Right kidney (tissue), 1 donor: Measurements from ENCODE around the gene XDH.

Experiments
- DNase-seq: peaks from one replicate; pipeline ENCODE4 v3.0.0-alpha.2; 2016

XDH gene

GRCh38 chr2:31365348-31365747 is 49.2 kb downstream of the XDH start:
- DNase-seq: no peak

- no peak for DNase-seq
These were observed 50.4 kb downstream of the XDH start for GRCh38 chr2:31363956-31364750.

- DNase-seq: no peak
These were observed 52.0 kb downstream of the XDH start for GRCh38 chr2:31362581-31362980.

- DNase-seq: no peak
These were observed 55.3 kb downstream of the XDH start for GRCh38 chr2:31359229-31359628.

- DNase-seq: no peak
These were observed 59.7 kb downstream of the XDH start for GRCh38 chr2:31354837-31355236.

- no peak for DNase-seq
These were observed 61.4 kb downstream of the XDH start for GRCh38 chr2:31353179-31353578.

GRCh38 chr2:31349684-31350083 is 64.9 kb downstream of the XDH start:
- DNase-seq: no peak

GRCh38 chr2:31349160-31349559 is 65.4 kb downstream of the XDH start:
- no peak for DNase-seq

- DNase-seq: no peak
These were observed 65.9 kb downstream of the XDH start for GRCh38 chr2:31348618-31349017.

GRCh38 chr2:31347750-31348149 is 66.8 kb downstream of the XDH start:
- DNase-seq: no peak

- no peak for DNase-seq
These were observed 67.2 kb downstream of the XDH start for GRCh38 chr2:31347319-31347718.

- no peak for DNase-seq
These were observed 70.1 kb downstream of the XDH start for GRCh38 chr2:31344447-31344846.

- DNase-seq: no peak
These were observed 73.2 kb downstream of the XDH start for GRCh38 chr2:31341351-31341750.

GRCh38 chr2:31339696-31340095 is 74.8 kb downstream of the XDH start:
- no peak for DNase-seq

- DNase-seq: no peak
These were observed 76.7 kb downstream of the XDH start for GRCh38 chr2:31337860-31338259.

GRCh38 chr2:31337197-31337596 is 77.3 kb downstream of the XDH start:
- no peak for DNase-seq

- no peak for DNase-seq
These were observed 78.5 kb downstream of the XDH start for GRCh38 chr2:31335921-31336585.

- no peak for DNase-seq
These were observed 80.1 kb downstream of the XDH start for GRCh38 chr2:31334311-31335026.

GRCh38 chr2:31333527-31334183 is 80.9 kb downstream of the XDH start:
- peak; percentile 49 for DNase-seq

GRCh38 chr2:31333046-31333445 is 81.5 kb downstream of the XDH start:
- no peak for DNase-seq

GRCh38 chr2:31332521-31332920 is 82.0 kb downstream of the XDH start:
- DNase-seq: no peak

GRCh38 chr2:31331156-31331555 is 83.4 kb downstream of the XDH start:
- DNase-seq: no peak

GRCh38 chr2:31329081-31329625 is 85.4 kb downstream of the XDH start:
- DNase-seq: no peak
